Measurements from ENCODE around the gene METTL8.

GRCh38 chr2:171469176-171469575 is 35.4 kb upstream of the METTL8 start:
- TF ChIP-seq CTCF (IDR thresholded peaks at IDR 0.05) (no peak), POLR2A (IDR thresholded peaks at IDR 0.05) (no peak)
